Gastroesophageal sphincter (tissue), 4 donors: Measurements from ENCODE around the gene LCP1. TPM values are rescaled to one million over a fixed set of nuclear protein-coding genes. Genes with fewer than 3 reads are reported as not detected.
A peak's percentile ranks its signal among the peaks of the same experiment; 100 is the strongest.

Experiments used
- ATAC-seq: fragments of 150-250 bp; one replicate; pipeline ENCODE4 v1.9.1; 2016; ENCODE audit warnings: mild to moderate bottlenecking, moderate library complexity
- H3K27ac ChIP-seq, 4 donors: fragments of 200-600 bp; sonication (generic) in 3 of 4; 1 replicate in 3 of 4; 2 replicates in 1 of 4; pipeline ENCODE4 v1.5.1; 2016 to 2019
- H3K27me3 ChIP-seq: fragments of 200-600 bp; sonication (generic); one replicate; pipeline ENCODE4 v1.5.1; 2019
- H3K36me3 ChIP-seq, 2 donors: fragments of 200-600 bp; sonication (generic); one replicate each; pipeline ENCODE4 v1.5.1; 2019; ENCODE audit warnings: control low read depth in 1 of 2
- H3K4me1 ChIP-seq, 3 donors: fragments of 200-600 bp; sonication (generic); 1 replicate in 2 of 3; 2 replicates in 1 of 3; pipeline ENCODE4 v1.5.1; 2016 to 2019; ENCODE audit warnings: control low read depth in 2 of 3
- H3K4me3 ChIP-seq, 2 donors: fragments of 200-600 bp; sonication (generic); one replicate each; pipeline ENCODE4 v1.5.1; 2019; ENCODE audit warnings: mild to moderate bottlenecking in 1 of 2, moderate library complexity in 1 of 2
- H3K9me3 ChIP-seq, 3 donors: fragments of 200-600 bp; sonication (generic); one replicate each; pipeline ENCODE4 v1.5.1; 2017 to 2019; ENCODE audit warnings: control low read depth in 2 of 3
- CTCF ChIP-seq, 4 experiments: fragments of 200-600 bp in 2 of 4; fragments of 450-650 bp in 2 of 4; sonication (generic) in 1 of 4; IDR thresholded peaks; one replicate each; pipeline ENCODE4 v1.5.1; 2017 to 2019; ENCODE audit warnings: antibody characterized with exemption in 4 of 4, mild to moderate bottlenecking in 2 of 4, moderate library complexity in 2 of 4
- EP300 ChIP-seq: sonication (generic); formaldehyde crosslinking; IDR thresholded peaks from one replicate; pipeline ENCODE4 v1.6.1; 2017; ENCODE audit warnings: antibody characterized with exemption, mild to moderate bottlenecking
- POLR2A ChIP-seq, 2 donors: fragments of 450-650 bp; IDR thresholded peaks; one replicate each; pipeline ENCODE4 v1.6.1; 2017; ENCODE audit warnings: antibody characterized with exemption in 2 of 2, mild to moderate bottlenecking in 2 of 2, moderate library complexity in 1 of 2
- POLR2AphosphoS5 ChIP-seq: sonication (generic); formaldehyde crosslinking; IDR thresholded peaks from one replicate; pipeline ENCODE4 v1.6.1; 2017; ENCODE audit warnings: antibody characterized with exemption
- WGBS, 2 donors: methylation state at CpG; one replicate each; pipeline ENCODE4 v1.1.5; 2018; ENCODE audit warnings: low coverage in 1 of 2; 5-methylcytosine and 5-hydroxymethylcytosine counted together
- total RNA-seq, 4 donors: library from RNA; depleted of rRNA; stranded (reverse); fragments of >200 nt; gene quantifications; one replicate each; pipeline ENCODE4 v1.1.0, GENCODE V29; 2016

Gene LCP1
- total RNA-seq, 4 donors from 2014 or later: 9.0 to 48.9 (median 27.8) TPM

- Histone ChIP-seq H3K4me3 (no peak overlapping the region), H3K36me3 (no peaks in the 10 kb centered on the region), H3K27ac (peak overlapping the region in 2 of 4 donors; percentile 14 to 46), H3K9me3 (no peaks in the 10 kb centered on the region), H3K4me1 (no peaks in the 10 kb centered on the region), H3K27me3 (peaks cover 13% of the 10 kb centered on the region)
- no peak for ATAC-seq
- 47 to 60% methylated on average over 2 to 3 of the region's 3 CpGs for WGBS, 2 donors
- TF ChIP-seq CTCF (IDR thresholded peaks at IDR 0.05) (no peak), EP300 (no peak), POLR2A (IDR thresholded peaks at IDR 0.05) (no peak), POLR2AphosphoS5 (no peak)
Measured at GRCh38 chr13:46176756-46177155, 5.2 kb downstream of the LCP1 start.

GRCh38 chr13:46173656-46174055 is 8.3 kb downstream of the LCP1 start:
- H3K4me1 ChIP-seq: no peaks in the 10 kb centered on the region
- H3K9me3 ChIP-seq: no peaks in the 10 kb centered on the region
- H3K4me3 ChIP-seq: no peak overlapping the region
- ATAC-seq: no peak
- no peak for TF ChIP-seq POLR2A (IDR thresholded peaks at IDR 0.05)
- TF ChIP-seq CTCF (IDR thresholded peaks at IDR 0.05): no peak
- no peak for TF ChIP-seq EP300
- TF ChIP-seq POLR2AphosphoS5: no peak
- no peak overlapping the region for H3K27ac ChIP-seq
- 81% methylated on average over 2 of the region's 2 CpGs; no CpG with 5 or more reads in 1 of the 2 donors for WGBS, 2 donors
- H3K27me3 ChIP-seq: peaks cover 13% of the 10 kb centered on the region
- no peaks in the 10 kb centered on the region for H3K36me3 ChIP-seq

GRCh38 chr13:46172531-46172991 is 9.4 kb downstream of the LCP1 start:
- H3K4me3 ChIP-seq: no peak overlapping the region
- ATAC-seq: no peak
- H3K36me3 ChIP-seq: no peaks in the 10 kb centered on the region
- no peaks in the 10 kb centered on the region for H3K9me3 ChIP-seq
- peaks cover 13% of the 10 kb centered on the region for H3K27me3 ChIP-seq
- WGBS, 2 donors: 72 to 81% methylated on average over 5 to 6 of the region's 6 CpGs
- H3K4me1 ChIP-seq: no peaks in the 10 kb centered on the region
- no peak overlapping the region for H3K27ac ChIP-seq
- TF ChIP-seq POLR2AphosphoS5 (no peak), POLR2A (IDR thresholded peaks at IDR 0.05) (no peak), EP300 (no peak), CTCF (IDR thresholded peaks at IDR 0.05) (no peak)

- Histone ChIP-seq H3K27ac (no peak overlapping the region), H3K4me3 (no peak overlapping the region), H3K9me3 (no peaks in the 10 kb centered on the region), H3K27me3 (peaks cover 19% of the 10 kb centered on the region), H3K36me3 (no peaks in the 10 kb centered on the region), H3K4me1 (no peaks in the 10 kb centered on the region)
- no peak for ATAC-seq
- WGBS, 2 donors: 93 to 97% methylated on average over 6 to 7 of the region's 7 CpGs
- TF ChIP-seq CTCF (IDR thresholded peaks at IDR 0.05) (no peak), EP300 (no peak), POLR2AphosphoS5 (no peak), POLR2A (IDR thresholded peaks at IDR 0.05) (no peak)
Measured at GRCh38 chr13:46171739-46172138, 10.2 kb downstream of the LCP1 start.

- H3K27ac ChIP-seq: no peak overlapping the region
- H3K36me3 ChIP-seq: no peaks in the 10 kb centered on the region
- no peak for TF ChIP-seq POLR2A (IDR thresholded peaks at IDR 0.05)
- no peak for TF ChIP-seq EP300
- no peak for TF ChIP-seq POLR2AphosphoS5
- H3K9me3 ChIP-seq: no peaks in the 10 kb centered on the region
- no peak for ATAC-seq
- WGBS, 2 donors: 59 to 75% methylated on average over 2 to 3 of the region's 4 CpGs
- peaks cover 19% of the 10 kb centered on the region for H3K27me3 ChIP-seq
- no peaks in the 10 kb centered on the region for H3K4me1 ChIP-seq
- H3K4me3 ChIP-seq: no peak overlapping the region
Measured at GRCh38 chr13:46171217-46171616, 10.8 kb downstream of the LCP1 start.
